Left kidney (tissue), 2 donors: Measurements from ENCODE around the gene KDELR1. TPM values are rescaled to one million over a fixed set of nuclear protein-coding genes. Genes with fewer than 3 reads are reported as not detected.
"Not testable (repeated sequence)": the region's sequence is repeated elsewhere in the genome, so short reads cannot be mapped to it uniquely, and the experiment has no call there.

Experiments
- DNase-seq: peaks from one replicate; pipeline ENCODE4 v3.0.0-alpha.2; 2013
- polyA plus RNA-seq: library from polyadenylated mRNA; unstranded; fragments of 120-200 nt; gene quantifications from one replicate; pipeline ENCODE4 v1.2.1, GENCODE V29; 2013; ENCODE audit not compliant: insufficient read length

Gene KDELR1
- polyA plus RNA-seq, 1 donor, result 227 TPM

DNA sequence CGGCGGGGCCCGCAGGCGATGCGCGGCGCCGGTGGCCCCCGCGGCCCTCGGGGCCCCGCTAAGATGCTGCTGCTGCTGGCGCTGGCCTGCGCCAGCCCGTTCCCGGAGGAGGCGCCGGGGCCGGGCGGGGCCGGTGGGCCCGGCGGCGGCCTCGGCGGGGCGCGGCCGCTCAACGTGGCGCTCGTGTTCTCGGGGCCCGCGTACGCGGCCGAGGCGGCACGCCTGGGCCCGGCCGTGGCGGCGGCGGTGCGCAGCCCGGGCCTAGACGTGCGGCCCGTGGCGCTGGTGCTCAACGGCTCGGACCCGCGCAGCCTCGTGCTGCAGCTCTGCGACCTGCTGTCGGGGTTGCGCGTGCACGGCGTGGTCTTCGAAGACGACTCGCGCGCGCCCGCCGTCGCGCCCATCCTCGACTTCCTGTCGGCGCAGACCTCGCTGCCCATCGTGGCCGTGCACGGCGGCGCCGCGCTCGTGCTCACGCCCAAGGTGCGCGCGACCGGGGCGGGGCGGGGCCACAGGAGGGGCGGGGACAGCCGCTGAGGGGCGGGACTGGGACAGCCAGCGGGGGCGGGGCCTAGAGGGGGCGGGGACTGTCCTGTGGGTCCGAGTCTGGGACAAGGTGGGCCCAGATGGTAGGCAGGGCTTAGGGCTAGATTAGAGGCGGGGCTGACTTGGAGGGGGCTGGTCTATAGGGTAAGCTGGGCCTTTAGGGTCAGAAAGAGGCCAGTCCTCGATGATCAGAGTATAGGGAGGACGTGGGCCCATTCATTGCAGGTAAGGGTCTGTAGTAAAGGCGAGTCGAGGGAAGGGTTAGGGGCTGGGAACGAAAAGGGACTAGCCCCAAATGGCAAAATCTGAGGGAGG is 7.3 kb upstream of the KDELR1 start:
- DNase-seq, result no peak

DNA sequence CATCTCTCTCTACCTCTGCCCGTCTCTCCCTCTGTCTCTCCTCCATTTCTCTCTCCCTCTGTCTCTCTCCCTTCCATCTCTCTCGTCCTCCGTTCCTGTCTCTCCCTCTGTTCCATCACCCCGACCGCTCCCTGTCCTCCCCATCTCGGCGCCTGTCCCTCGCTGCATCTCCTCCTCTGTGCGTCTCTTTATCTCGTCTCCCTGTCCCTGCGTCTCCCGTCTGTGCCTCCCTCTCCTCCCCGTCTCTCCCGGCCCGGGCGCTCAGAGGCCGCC is 6.7 kb upstream of the KDELR1 start:
- DNase-seq, result no peak

DNA sequence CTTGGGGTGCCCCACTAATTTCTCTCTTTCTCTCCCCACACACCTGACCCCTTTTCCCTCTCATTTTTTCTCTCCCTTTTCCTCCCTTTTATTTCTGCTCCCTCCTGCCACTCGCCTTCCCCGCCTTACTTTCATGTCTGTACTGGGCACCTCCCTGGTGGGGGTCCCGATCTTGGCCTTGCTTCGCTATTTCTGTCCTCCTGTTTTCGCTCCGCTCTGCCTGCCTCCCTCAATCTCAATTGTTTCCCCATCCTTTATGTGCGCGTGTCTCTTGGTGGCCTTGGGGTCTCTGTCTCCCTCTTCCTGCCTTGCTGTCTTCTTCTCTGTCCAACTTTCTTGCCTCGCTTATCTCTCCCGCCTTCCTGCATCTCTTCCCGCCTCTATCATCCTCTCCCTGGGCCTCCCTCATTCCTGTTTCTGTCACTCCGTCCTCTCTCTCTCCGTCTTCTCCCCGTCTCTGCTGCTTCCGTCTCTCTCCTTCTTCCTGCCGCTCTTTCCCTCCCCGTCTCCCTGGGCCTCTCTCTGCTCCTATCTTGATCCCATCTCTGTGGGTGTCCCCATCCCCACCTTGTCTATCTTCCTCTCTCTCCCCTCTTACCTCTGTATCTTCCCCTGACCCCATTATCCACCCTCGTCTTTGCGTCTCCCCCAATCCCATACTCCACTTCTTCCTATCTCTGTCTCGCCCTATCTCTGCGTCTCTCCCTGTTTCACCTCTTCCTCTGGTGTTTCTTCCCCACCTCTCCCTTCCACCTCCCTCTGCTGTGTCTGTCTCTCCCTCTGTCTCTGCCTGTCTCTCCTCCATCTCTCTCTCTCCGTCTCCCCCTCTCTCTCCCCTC is 6.1 kb upstream of the KDELR1 start:
- no peak for DNase-seq

DNA sequence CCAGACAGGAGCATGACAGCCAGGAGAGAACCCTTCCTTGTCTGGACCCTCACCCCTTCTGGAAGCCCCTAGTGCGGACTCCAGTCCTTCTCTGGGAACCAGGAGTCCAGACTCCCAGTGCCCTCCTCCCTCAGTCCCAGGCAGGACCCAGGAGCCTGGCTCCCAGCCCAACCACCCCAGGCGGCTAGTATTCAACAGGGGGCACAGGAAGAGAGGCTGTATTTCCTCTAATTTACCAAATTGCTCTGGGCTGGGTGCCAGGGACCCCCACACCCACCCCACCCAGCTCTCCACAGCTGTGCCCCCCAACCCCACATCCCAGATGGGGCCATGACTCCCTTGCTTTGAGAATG is 5.4 kb upstream of the KDELR1 start:
- DNase-seq, result no peak

DNA sequence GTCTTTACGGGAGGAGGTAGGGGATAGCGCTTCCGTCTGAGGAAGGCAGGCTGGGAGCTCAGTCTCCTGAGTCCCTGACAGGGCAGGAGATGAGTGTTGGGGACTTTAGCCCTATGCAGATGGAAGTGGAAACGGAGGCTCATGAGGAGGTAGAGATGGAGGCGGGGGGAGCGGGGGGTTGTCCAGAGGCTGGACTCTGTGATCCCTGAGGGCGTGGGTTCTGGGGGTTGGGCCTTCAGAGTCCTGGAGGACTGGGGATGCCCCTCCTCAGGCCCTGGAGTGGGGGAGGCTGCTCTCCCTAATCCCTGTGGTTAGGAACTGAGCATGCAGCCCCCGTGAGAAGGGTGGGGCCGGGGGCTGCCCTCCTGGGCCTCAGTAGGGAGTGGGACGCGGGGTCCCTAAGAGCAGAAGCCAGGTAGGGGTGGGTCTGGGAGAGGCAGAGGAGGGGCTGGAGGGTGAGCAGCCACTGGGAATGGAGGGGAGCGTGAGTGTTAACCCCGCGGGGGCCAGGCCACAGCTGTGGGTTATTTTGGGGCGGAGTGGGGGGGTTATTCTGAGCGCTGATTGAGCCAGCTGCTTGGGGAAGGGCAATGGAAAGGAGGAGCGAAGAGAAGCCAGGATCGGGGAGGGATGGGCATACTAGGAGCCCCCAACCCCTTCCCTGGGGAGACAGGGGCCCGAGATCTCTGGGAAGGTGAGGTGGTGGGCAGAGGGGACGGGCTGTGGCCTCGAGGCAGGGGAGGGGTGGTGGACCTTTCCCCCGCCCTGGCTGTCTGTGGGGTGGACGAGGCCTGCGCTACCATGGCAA is 4.9 kb upstream of the KDELR1 start:
- DNase-seq, result no peak

DNA sequence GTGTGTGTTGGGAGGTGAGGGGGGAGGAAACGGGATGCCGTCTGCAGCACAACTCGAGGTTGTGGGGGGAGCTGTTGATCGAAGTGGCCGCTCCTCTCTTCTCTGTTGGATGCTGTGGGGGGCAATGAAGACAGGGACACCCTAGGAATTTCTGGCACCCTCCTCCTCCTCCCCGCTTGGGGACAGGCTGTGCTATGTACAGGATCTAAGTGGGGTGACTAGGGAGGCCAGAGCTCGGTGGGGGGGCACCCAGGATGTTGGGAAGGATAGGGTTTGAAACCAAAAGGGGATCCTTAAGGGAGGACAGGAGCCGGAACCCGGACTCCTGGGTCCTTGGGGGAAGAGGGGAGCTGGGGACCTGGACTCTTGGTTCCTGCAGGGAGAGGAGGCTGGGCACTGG is 4.1 kb upstream of the KDELR1 start:
- DNase-seq, result no peak

DNA sequence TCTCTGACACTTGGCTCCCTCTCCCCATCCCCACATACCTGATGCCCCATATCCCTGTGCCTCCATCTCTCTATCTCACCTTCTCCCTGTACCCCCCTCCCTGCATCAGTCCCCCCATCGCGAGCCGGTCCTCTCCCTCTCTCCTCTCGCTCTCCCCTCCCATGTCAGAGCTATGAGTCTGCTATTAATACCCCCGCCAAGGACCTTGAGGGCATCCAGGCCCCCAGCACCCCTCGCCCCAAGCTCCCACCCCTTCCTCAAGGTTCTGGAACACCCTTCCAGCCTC is 3.8 kb upstream of the KDELR1 start:
- no peak for DNase-seq

DNA sequence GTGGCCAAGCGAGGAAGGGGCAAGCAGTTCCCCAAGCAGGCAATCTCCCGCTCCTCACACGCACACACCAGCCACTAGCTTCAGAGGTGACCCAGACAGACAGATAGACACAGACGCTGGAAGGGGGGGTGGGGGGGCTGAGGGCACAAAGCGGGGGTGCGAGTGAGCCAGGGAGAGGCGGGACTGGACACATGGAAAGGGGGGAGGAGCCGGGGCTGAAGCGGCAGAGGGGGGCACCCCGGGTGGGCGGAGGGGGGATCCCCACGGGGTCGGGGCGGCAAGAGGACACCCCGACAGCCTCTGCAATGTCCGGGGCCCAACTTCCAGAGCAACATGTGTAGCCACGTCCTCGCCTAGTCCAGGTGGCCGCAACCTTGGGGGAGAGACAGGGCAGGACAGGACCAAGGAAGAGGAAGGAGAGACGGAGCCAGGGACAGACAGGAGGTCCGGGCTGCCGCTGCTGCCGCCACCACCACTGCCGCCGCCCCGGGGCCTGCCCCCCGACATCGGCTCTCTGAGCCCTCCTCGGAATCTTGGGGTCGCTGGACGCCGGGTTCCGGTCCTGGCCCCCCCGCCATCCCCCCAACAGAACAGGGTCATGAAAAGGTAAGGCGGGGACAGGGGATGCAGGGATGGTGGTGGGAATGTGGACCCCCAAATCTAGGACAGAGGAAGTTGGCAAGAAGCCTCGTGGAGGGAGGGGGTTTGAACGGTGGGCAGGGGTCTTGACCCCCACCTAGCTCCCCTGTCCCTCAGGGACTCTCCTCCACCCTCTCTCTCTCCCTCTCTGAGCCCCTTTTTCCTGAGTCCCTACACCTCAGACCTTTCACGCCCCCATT is 3.2 kb upstream of the KDELR1 start:
- DNase-seq, result no peak

DNA sequence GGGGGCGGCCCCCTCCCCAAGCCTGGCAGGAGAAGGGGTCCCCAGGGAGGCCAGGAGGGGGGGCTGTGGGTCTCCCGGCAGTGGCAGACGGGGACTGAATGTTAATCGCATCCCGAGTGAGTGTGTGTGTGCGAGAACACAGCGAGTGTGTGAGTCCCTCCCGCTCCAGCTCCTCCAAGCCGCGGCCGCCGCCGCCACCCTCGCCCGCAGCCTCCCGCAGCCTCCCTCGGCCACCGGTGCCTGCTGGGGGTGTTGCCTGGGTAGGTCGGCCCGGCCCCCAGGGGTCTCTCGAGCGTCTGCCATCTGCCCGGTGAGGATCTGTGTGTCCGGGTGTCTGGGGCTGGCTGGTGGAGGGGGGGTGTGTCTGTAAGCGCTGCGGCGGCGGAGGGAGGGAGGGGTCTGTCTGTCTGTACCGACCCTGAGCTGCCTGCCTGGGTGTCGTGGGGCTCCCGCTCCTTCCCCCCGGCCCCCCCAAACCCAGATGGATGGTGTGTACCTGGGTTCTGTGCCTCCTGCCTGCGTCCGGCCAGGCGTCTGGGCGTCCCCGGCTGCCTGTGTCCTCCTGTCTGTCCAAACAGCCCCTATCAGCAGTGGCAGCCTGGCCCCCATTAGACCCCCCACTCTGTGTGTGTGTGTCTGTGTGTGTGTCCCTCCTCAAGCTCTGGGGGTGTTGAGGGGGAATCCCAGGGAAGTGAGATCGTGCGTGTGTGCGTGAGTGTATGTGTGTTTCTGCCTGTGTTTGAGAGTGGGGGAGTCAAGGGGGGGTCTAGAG is 2.4 kb upstream of the KDELR1 start, which contains the start of gene GRIN2D:
Gene GRIN2D, plus strand, starts transcription at position 110 of the 772 bp plus-strand sequence. CDS start 4,725 bp downstream, outside the sequence.
- no peak for DNase-seq

GRCh38 chr19:48392860-48393558 is 1.7 kb upstream of the KDELR1 start:
- DNase-seq, result no peak

GRCh38 chr19:48392006-48392344 is 624 bp upstream of the KDELR1 start:
- DNase-seq, result not testable (repeated sequence)

- no peak for DNase-seq
These were observed 907 bp downstream of the KDELR1 start for GRCh38 chr19:48390188-48391099.

DNA sequence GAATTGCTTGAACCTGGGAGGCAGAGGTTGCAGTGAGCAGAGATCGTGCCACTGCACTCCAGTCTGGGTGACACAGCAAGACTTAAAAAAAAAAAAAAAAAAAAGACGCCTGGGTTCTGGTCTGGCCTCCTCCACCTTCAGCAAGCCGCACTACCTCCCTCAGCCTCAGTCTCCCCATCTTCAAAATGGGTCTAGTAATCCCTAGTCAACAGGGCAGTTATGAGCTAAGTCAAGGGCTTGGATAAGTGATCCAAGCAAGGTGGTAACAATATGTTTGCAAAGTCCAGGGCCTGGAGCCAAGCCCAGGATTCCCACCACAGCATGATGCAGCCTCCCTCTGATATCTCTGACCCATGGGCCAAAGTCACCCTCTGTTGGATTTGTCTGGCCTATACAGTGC is 4.4 kb downstream of the KDELR1 start:
- no peak for DNase-seq

DNA sequence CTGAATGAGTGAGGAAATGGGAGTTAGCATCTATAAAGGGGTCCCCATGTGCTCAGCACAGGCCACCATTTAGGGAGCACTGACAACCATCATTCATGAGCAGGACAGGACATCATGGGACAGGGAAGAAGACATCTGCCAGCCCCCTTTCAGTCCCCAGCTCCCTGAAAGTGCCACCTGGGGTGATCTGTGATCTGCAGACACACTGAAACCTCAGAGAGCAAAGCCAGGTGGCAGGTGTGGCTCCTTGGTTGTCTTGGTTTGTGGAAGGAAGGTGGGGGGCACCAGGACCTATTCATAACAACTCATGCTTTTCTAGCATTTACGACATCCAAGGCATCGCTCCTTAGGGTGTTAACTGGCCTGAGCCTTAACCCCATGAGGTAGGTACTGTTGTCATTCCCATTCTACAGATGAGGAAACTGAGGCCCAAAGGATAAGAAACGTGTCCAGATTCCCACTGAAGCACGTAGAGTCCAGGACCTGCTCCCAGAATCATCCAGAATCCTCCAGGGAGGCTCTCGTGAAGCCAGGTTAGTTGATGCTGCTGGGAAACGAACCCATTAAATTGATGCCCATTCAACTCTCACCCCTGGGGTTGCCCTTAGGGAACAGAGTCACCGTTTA is 5.8 kb downstream of the KDELR1 start:
- no peak for DNase-seq

- DNase-seq, result no peak
These were observed 9.1 kb downstream of the KDELR1 start for GRCh38 chr19:48382286-48382685.

GRCh38 chr19:48381178-48381950 is 10.0 kb downstream of the KDELR1 start:
- DNase-seq, result no peak

- DNase-seq, result no peak
These were observed 12.3 kb downstream of the KDELR1 start for GRCh38 chr19:48379058-48379457.

- no peak for DNase-seq
These were observed 13.2 kb downstream of the KDELR1 start for GRCh38 chr19:48378194-48378570.
